NCI-H774 (cell line): ENCODE results near the gene ARL6IP4.
"Not testable (repeated sequence)": the region's sequence is repeated elsewhere in the genome, so short reads cannot be mapped to it uniquely, and the experiment has no call there.

ENCODE experiments used
- DNase-seq: peaks from one replicate; lab custom pipeline; 2025; lab: John Stamatoyannopoulos, UW

ARL6IP4 gene

GRCh38 chr12:122980183-122981035, at the start of gene ARL6IP4:
ARL6IP4 (plus strand) TSS chr12:122980681; CDS start chr12:122981140, 459 bp downstream.
- peak; percentile 61 for DNase-seq

GRCh38 chr12:122932207-122932606, 48.3 kb upstream of the ARL6IP4 start:
- DNase-seq: no peak

GRCh38 chr12:122934722-122935121, 45.8 kb upstream of the ARL6IP4 start:
- no peak for DNase-seq

GRCh38 chr12:122935318-122935717, 45.2 kb upstream of the ARL6IP4 start:
- no peak for DNase-seq

GRCh38 chr12:122937622-122938091, 42.8 kb upstream of the ARL6IP4 start:
- no peak for DNase-seq

- DNase-seq: no peak
These were observed 41.4 kb upstream of the ARL6IP4 start for GRCh38 chr12:122939125-122939524.

GRCh38 chr12:122941351-122941750, 39.1 kb upstream of the ARL6IP4 start:
- DNase-seq: not testable (repeated sequence)

- DNase-seq: no peak
These were observed 37.8 kb upstream of the ARL6IP4 start for GRCh38 chr12:122942637-122943036.

GRCh38 chr12:122943196-122943595, 37.3 kb upstream of the ARL6IP4 start:
- no peak for DNase-seq

- DNase-seq: no peak
These were observed 35.6 kb upstream of the ARL6IP4 start for GRCh38 chr12:122944605-122945592.

GRCh38 chr12:122946690-122947341, 33.7 kb upstream of the ARL6IP4 start:
- DNase-seq: no peak

- no peak for DNase-seq
These were observed 33.1 kb upstream of the ARL6IP4 start for GRCh38 chr12:122947352-122947792.

- no peak for DNase-seq
These were observed 31.9 kb upstream of the ARL6IP4 start for GRCh38 chr12:122948605-122949004.

GRCh38 chr12:122949405-122949804, 31.1 kb upstream of the ARL6IP4 start:
- DNase-seq: no peak

GRCh38 chr12:122949816-122950675, 30.4 kb upstream of the ARL6IP4 start:
- DNase-seq: no peak

- no peak for DNase-seq
These were observed 29.1 kb upstream of the ARL6IP4 start for GRCh38 chr12:122951406-122951805.

- peak; percentile 60 for DNase-seq
These were observed 28.2 kb upstream of the ARL6IP4 start for GRCh38 chr12:122951979-122952892.

- no peak for DNase-seq
These were observed 25.3 kb upstream of the ARL6IP4 start for GRCh38 chr12:122955156-122955555.

GRCh38 chr12:122956035-122956434, 24.4 kb upstream of the ARL6IP4 start:
- no peak for DNase-seq
